HG02763 (cell line): ENCODE measurements around the gene FBXO17.

Experiments
- ATAC-seq: cut with Tn5 transposase; IDR thresholded peaks from one replicate; pipeline ENCODE4 v1.9.1; 2021; ENCODE audit warnings: mild to moderate bottlenecking, moderate library complexity; ENCODE audit not compliant: unreplicated experiment

The FBXO17 gene

DNA sequence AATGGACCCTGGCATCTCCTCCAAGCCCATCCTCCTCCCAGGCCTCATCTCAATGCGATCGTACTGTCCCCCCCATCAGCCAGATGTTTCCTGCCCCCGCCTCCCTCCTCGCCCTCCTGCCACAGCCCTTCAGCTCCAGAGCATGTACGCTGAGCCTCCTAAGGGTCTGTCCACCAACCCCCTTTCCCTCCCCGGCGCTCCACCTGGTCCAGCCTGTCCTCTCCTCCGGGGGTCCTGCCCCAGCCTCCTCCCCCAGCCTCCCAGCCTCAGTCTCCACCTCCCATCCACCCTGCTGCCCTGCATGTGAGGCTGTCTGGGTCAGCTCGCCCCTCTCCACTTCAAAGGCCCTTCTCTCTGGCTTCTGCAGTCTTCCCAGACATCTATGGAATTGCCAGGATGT, 80.6 kb downstream of the FBXO17 start:
- ATAC-seq, result no peak

DNA sequence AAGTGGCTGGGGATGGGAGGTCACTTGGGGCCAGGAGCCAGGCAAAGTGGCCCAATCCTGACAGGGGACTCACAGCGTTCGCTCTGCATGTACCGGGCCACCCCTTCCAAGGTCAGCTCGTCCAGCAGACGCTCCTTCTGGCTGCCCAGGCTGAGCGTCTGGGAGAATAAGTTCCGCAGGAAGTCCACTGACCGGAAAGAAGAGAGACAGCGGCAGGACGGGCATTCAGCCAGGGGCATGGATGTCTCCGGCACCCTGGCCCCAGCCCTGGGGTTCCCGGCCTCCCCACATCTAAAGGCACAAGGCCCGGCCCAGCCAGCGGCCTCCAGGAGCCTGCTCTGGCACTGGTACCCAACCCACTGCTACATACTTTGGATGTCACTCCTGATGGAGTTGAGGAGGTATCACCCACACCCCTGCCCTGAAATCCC, 82.2 kb downstream of the FBXO17 start:
- no peak for ATAC-seq

DNA sequence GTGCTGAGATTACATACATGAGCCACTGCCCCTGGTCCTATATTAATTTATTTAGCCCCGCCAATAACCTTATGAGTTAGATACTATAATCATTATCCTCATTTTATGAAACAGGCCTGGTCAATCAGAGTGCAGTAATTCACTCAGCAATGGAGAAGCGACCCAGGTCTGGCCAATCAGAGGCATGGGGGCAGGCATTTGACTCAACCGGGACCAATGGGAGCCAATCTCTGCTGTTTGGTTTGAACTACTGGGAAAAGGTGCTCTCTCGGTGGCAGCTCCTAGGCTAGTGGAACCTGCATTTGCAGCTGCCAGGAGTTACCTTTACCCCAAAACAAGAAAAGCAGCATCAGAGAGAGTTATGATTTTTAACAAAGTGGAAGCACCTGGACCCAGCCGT, 82.7 kb downstream of the FBXO17 start:
- no peak for ATAC-seq

DNA sequence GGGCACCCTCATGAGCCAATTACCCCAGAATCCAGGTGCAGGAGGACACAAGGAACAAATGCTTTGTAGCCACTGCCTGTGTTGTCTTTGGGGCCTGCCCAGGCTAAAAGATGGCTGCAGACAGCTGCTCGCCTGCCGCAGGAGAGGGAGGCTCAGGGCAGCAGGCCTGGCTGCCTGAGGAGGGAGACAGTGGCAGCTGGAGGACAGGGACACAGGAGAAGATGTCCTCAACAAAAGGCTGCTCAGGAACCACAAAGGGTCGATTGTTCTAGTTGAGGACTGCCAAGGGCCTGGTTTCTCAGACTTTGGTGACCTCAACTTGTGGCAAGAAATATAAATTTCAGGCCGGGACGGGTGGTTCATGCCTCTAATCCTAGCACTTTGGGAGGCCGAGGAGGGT, 83.8 kb downstream of the FBXO17 start:
- no peak for ATAC-seq
